ENCODE measurements around the gene NCKIPSD. TPM values are rescaled to one million over a fixed set of nuclear protein-coding genes. Genes with fewer than 3 reads are reported as not detected.

Gene NCKIPSD
- total RNA-seq, 1 donor from 2014 or later: 6.3 TPM

- DNase-seq: no peak
Observed at GRCh38 chr3:48644898-48645760, 40.6 kb downstream of the NCKIPSD start.

GRCh38 chr3:48642605-48643004, 43.1 kb downstream of the NCKIPSD start:
- no peak for DNase-seq

GRCh38 chr3:48641396-48641795, 44.3 kb downstream of the NCKIPSD start:
- no peak for DNase-seq

- no peak for DNase-seq
Observed at GRCh38 chr3:48639944-48640606, 45.6 kb downstream of the NCKIPSD start.

- DNase-seq: no peak
Observed at GRCh38 chr3:48637305-48637704, 48.4 kb downstream of the NCKIPSD start.

GRCh38 chr3:48636149-48636655, 49.5 kb downstream of the NCKIPSD start:
- DNase-seq: peak; percentile 34

GRCh38 chr3:48635222-48636021, 50.3 kb downstream of the NCKIPSD start, which contains the start of gene SLC26A6:
Gene SLC26A6 (minus strand): TSS chr3:48635461. CDS start chr3:48635393, 68 bp downstream.
- DNase-seq: peak; percentile 98

- peak; percentile 72 for DNase-seq
Observed at GRCh38 chr3:48634661-48635221, 51.0 kb downstream of the NCKIPSD start.

GRCh38 chr3:48633743-48634142, 52.0 kb downstream of the NCKIPSD start:
- no peak for DNase-seq

GRCh38 chr3:48633256-48633655, 52.5 kb downstream of the NCKIPSD start:
- DNase-seq: no peak

- DNase-seq: no peak
Observed at GRCh38 chr3:48631516-48632448, 53.9 kb downstream of the NCKIPSD start.

- DNase-seq: no peak
Observed at GRCh38 chr3:48630833-48631232, 54.9 kb downstream of the NCKIPSD start.

- DNase-seq: no peak
Observed at GRCh38 chr3:48630407-48630806, 55.3 kb downstream of the NCKIPSD start.

- no peak for DNase-seq
Observed at GRCh38 chr3:48629894-48630293, 55.8 kb downstream of the NCKIPSD start.

GRCh38 chr3:48628277-48629017, 57.3 kb downstream of the NCKIPSD start:
- no peak for DNase-seq

- no peak for DNase-seq
Observed at GRCh38 chr3:48625600-48625999, 60.1 kb downstream of the NCKIPSD start.

GRCh38 chr3:48624767-48625166, 60.9 kb downstream of the NCKIPSD start:
- DNase-seq: no peak

- no peak for DNase-seq
Observed at GRCh38 chr3:48623851-48624547, 61.7 kb downstream of the NCKIPSD start.
